NCI-H2081 (cell line): ENCODE data around the gene MTMR1.

ENCODE experiments used
- DNase-seq, 2 experiments: peaks; one replicate each; lab custom pipeline; 2025; lab: John Stamatoyannopoulos, UW

The MTMR1 gene

GRCh38 chrX:150692831-150693724 is at the start of gene MTMR1:
MTMR1 (plus strand) TSS chrX:150693396; CDS start chrX:150693531, 135 bp downstream.
- DNase-seq = peak in 1 of 2 experiments; percentile 35

- no peak for DNase-seq
Measured at GRCh38 chrX:150643958-150644357, 49.2 kb upstream of the MTMR1 start.

GRCh38 chrX:150644422-150644821 is 48.8 kb upstream of the MTMR1 start:
- no peak for DNase-seq

- no peak for DNase-seq
Measured at GRCh38 chrX:150647331-150647730, 45.9 kb upstream of the MTMR1 start.

- no peak for DNase-seq
Measured at GRCh38 chrX:150648296-150648940, 44.8 kb upstream of the MTMR1 start.

- no peak for DNase-seq
Measured at GRCh38 chrX:150649096-150649870, 43.9 kb upstream of the MTMR1 start.

GRCh38 chrX:150651906-150652305 is 41.3 kb upstream of the MTMR1 start:
- DNase-seq = no peak

GRCh38 chrX:150655788-150656187 is 37.4 kb upstream of the MTMR1 start:
- DNase-seq = no peak

GRCh38 chrX:150663073-150663472 is 30.1 kb upstream of the MTMR1 start:
- DNase-seq = peak in 1 of 2 experiments; percentile 52

- peak; percentile 51 to 75 for DNase-seq
Measured at GRCh38 chrX:150664290-150664689, 28.9 kb upstream of the MTMR1 start.

- no peak for DNase-seq
Measured at GRCh38 chrX:150676221-150676620, 17.0 kb upstream of the MTMR1 start.

- DNase-seq = peak in 1 of 2 experiments; percentile 29
Measured at GRCh38 chrX:150680974-150681373, 12.2 kb upstream of the MTMR1 start.

GRCh38 chrX:150683112-150683511 is 10.1 kb upstream of the MTMR1 start:
- DNase-seq = no peak

GRCh38 chrX:150683536-150684146 is 9.6 kb upstream of the MTMR1 start:
- peak in 1 of 2 experiments; percentile 33 for DNase-seq

- no peak for DNase-seq
Measured at GRCh38 chrX:150688911-150689451, 4.2 kb upstream of the MTMR1 start.

- DNase-seq = no peak
Measured at GRCh38 chrX:150690126-150690525, 3.1 kb upstream of the MTMR1 start.

- no peak for DNase-seq
Measured at GRCh38 chrX:150692296-150692695, 900 bp upstream of the MTMR1 start.

- DNase-seq = peak; percentile 59 to 74
Measured at GRCh38 chrX:150693725-150694574, 754 bp downstream of the MTMR1 start.

GRCh38 chrX:150694738-150695410 is 1.7 kb downstream of the MTMR1 start:
- DNase-seq = no peak

- no peak for DNase-seq
Measured at GRCh38 chrX:150696331-150696730, 3.1 kb downstream of the MTMR1 start.
